GM12873 (cell line): ENCODE results near the gene CD151.

ENCODE experiments used
- CTCF ChIP-seq: IDR thresholded peaks from 2 replicates; pipeline ENCODE4 v1.5.1; 2012; ENCODE audit warnings: low read depth, mild to moderate bottlenecking, moderate library complexity, low read length, control low read depth; ENCODE audit not compliant: insufficient read depth; ENCODE audit errors: missing control alignments

CD151 gene

GRCh38 chr11:800473-800872 lies 32.3 kb upstream of the CD151 start:
- TF ChIP-seq CTCF, result no peak

- no peak for TF ChIP-seq CTCF
These were observed 31.5 kb upstream of the CD151 start for GRCh38 chr11:801097-801780.

GRCh38 chr11:802018-802617 lies 30.6 kb upstream of the CD151 start:
- TF ChIP-seq CTCF, result no peak

- no peak for TF ChIP-seq CTCF
These were observed 29.9 kb upstream of the CD151 start for GRCh38 chr11:802693-803466.

GRCh38 chr11:803467-803742 lies 29.3 kb upstream of the CD151 start:
- TF ChIP-seq CTCF, result no peak

- no peak for TF ChIP-seq CTCF
These were observed 28.8 kb upstream of the CD151 start for GRCh38 chr11:803770-804598.

GRCh38 chr11:804599-804964 lies 28.2 kb upstream of the CD151 start:
- no peak for TF ChIP-seq CTCF
